HS-5 (cell line): ENCODE data around the gene KCND1.
"Not testable (repeated sequence)": the region's sequence is repeated elsewhere in the genome, so short reads cannot be mapped to it uniquely, and the experiment has no call there.

ENCODE experiments used
- DNase-seq: peaks from one replicate; pipeline ENCODE4 v3.0.0-alpha.2; 2012; ENCODE audit warnings: low read depth

KCND1 gene

DNA sequence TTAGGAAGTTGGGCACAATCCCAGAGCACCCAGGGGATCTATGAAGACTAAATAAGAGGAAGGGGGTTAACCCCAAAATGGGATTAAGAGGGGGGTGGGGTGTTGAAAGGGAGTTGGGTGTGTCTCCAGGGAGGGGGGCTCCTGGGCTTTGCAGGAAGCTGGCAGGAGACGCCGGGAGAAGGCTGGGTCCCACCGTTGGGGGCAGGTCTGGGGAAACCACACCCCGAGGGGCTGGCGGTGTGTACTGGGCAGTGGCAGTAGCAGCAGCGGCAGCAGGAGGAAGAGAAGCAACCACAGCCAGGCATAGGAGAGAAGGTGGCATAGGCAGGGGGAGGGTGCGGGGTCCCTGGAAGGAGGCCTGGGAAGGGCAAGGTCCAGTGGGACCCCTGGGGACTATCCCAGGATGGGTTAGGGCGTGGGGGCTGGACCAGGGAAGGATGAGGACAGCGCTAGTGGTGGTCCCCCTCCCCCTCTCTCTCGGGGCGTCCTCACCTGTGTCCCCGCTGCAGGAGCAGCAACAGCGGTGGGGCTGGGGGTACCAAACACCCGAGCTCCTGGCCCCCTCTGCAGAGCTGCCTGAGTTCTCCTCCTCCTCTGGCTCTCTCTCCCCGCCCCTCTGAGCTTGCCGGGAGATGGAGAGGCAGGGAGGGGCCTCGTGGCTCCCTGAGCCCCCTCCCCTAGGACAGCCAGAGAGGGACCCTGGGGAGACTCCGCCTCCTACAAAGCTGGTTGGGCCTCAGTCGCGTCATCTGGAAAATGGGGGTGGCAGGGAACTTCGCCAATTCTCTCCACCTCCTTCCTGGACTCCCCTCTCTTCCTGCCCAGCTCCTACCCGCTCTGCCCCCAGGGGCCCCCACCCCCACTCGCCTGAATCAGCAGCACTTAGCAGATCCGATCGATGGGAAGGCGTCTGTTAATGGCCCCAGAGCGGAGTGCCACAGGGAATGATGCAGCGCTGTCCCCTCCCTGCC lies at the start of gene KCND1:
TSS of gene KCND1 (minus strand) at position 596 of the 971 bp plus-strand sequence. CDS start 1,573 bp downstream, outside the sequence.
- no peak for DNase-seq

DNA sequence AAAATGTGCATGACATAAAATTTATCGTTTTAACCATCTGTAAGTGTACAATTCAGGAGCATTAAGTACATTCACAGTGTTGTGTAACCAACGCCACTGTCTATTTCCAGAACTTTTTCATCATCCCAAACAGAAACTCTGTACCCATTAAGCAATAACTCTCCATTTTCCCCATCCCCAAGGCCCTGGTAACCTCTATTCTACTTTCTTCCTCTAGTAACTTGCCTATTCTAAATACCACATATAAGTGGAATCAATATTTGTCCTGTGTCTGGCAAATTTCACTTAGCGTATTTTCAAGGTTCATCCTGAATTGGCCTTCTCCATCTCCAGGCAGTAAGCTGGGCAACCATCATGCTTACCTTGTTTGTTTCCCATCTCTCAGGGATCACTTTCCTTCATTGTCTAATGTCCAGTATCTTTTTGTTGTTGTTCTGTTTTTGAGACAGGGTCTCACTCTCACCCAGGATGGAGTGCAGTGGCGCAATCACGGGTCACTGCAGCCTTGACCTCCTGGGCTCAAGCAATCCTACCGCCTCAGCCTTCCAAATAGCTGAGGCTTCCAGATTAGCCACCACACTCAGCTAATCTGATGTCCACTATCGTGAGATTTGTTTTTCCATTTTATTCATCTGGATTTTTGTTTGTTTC lies 48.1 kb upstream of the KCND1 start:
- DNase-seq: no peak

DNA sequence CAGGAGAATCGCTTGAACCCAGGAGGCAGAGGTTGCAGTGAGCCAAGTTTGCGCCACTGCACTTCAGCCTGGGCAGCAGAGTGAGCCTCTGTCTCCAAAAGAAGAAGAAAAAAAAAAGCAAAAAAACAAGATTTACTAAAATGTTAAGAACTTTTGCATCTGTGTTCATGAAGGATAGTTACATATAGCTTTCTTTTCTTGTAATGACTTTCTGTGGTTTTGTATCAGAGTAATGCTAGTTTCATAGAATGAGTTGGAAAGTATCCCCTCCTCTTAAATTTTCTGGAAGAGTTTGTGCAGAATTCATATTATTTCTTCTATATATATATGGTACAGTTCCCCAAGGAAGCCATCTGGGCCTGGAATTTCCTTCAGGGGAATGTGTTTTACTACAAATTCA lies 47.4 kb upstream of the KCND1 start:
- no peak for DNase-seq

DNA sequence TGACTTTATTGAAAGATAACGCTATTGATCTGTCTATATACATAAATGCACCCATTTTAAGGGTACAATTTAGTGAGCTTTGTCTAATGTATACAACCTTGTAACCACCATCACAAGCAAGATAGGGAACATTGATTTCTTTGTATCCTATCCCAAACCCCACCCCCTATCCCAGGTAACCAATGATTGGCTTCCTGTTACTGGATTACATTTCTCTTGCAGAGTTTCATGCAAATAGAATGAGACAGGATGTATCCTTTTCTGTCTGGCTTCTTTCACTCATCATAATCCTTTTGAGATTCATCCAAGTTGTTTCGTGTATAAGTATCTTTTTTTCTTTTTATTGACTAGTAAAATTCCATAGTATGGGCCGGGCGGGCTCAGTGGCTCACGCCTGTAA lies 32.1 kb upstream of the KCND1 start:
- peak; percentile 0 for DNase-seq

DNA sequence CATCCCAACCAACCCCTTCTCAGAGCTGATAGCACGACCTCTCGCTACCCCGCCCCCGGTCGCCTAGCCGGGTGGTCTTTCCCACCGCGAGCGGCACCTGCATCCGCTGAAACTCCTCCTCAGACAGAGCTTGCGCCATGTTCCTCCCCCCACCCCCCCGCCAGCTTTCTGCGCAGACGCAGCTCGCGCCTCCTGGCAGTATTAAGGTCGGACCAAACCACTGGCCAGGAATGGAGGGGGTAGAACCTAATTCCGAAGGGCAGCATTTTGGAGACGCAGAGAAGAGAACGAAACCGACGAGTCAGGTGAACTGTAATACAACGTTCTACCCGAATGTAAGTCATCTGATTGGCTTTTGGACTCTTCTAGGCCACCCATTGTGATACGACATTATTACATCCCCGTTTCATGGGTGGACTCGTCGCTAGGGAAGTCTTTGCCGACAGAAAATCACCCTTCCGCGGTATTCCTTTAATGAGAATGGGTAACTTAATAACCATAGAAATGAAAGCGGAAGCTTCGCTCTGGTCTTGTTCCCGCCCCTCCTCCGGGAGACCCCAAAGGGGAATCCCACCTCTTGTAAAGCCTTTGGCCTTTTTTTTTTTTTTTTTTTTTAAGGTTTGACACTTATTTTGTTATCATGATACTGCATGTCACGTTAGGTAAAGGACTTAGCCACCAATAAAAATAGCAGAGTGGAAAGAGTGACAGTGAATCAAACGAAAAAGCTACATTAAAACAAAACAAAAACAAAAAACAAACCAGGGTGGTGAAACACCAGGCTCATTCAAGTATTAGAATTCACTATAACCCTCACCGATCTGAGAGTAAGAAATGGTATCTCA lies 30.7 kb upstream of the KCND1 start, which contains the start of gene GRIPAP1:
TSS of gene GRIPAP1 (minus strand) at position 174 of the 845 bp plus-strand sequence. CDS start at position 139, 35 bp downstream.
- DNase-seq: peak; percentile 78

DNA sequence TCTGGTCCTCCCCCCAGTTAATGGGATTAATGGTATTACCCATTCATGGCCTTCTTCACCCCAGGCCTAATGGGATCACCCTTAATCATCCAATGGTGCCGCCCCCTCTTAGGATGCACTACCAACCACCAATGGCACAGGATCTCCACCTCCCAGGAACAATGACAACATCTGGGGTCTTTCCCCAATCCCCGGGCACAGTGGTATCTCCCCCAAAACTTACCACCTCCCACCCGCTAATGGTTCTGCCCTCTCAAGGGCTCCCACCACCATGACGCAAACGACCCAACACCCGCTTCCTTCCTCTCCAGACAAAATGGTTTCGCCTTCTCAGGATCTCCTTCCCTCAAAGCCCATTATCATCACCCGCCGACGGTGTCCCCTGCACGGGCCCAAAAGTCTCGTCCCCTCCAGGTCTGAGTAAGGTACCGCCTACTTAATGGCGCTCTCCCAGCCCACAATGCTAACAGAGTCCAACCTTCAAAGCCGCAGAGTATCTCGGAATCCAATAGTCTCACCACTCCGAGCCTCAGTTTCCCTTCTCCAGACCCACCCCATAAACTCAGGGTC lies 30.0 kb upstream of the KCND1 start:
- DNase-seq: peak; percentile 5

DNA sequence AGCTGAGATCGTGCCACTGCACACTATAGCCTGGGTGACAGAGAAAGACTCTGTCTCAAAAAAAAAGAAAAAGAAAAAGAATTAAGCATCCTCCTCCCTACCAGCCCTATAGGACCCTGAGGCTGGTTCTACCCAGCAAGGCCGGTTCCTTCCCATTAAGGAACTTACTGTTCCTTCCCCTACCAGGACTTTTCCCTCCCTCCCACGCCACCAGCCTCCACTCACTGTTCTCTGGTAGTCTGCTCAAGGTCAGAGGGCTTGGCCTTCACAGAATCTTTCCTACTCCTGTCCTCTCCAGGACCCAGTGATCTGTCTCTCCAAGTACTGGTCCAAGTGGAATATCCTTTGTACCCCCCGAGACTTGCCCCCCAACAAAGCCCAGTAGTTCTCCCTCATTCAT lies 29.0 kb upstream of the KCND1 start:
- no peak for DNase-seq

DNA sequence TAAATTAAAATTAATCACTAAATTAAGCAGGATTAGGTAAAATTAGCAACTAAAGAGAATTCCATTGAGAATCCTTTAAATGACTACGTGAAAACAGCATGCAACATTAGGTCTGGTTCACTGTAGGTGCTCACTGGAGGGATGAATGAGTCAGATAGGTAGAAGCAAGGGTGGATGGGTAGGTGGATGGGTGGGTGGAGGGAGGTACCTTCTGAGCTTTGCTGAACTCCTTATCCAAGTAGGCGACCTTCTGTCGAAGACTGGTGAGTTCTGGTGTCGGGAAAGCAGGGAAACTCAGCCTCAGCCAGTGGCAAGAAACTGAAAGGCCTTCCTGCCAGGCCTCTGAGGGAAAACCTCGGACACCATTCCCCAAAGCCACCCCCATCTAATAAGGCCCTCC lies 27.4 kb upstream of the KCND1 start:
- DNase-seq: no peak

DNA sequence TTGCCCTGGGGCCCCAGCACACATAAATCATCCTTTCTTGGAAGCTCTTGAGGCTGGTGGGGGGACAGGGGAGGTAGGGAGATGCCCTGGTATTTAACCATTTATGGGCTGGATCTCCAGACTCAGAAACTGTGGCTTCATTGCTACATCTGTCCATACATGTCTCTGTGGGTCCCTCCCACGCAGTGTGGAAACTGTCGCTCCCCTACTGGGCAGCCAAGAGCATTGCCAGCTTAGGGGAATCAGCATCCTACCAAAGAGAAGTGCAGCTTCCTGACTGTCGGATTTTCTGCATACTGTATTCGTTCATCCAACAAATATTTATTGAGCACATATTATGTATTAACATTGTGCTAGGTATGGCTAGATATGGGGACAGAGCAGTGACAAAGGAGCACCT lies 26.7 kb upstream of the KCND1 start:
- DNase-seq: no peak

DNA sequence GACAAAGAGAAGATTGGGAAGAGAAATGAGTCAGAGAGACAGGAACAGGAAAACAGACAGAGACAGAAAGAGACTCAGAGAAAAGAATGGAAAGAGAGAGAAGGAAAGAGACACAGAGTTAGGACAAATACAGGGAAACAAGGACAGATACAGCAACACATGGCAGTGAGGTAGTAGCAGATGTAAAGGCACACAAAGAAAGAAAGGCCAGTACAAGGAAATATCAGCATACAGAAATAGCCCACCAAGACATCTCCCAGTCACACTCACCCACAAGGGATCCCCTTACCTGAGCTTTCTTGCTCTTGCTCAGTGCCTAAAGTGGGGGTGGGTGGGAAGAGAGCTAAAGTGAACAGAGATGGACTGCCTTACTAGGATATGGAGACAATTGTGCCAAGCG lies 26.2 kb upstream of the KCND1 start:
- DNase-seq: no peak

DNA sequence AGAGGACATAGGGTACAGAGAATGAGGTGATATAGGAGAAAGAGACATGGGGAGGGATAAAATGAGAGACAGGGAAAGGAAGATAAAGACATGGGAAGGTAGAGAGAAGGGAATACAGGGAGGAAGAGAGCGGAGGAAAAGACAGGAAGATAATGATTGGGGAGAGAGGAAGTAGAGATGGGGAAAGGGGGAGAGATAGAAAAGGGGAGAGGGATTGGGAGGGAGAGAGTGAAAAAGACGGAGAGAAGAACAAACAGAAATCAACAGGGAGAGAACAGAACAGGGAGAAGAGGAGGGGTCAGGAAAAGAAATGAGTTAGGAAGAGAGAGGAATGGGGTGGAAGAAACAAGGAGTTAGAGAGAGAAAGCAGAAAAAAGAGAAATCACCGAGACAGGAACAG lies 25.8 kb upstream of the KCND1 start:
- no peak for DNase-seq

DNA sequence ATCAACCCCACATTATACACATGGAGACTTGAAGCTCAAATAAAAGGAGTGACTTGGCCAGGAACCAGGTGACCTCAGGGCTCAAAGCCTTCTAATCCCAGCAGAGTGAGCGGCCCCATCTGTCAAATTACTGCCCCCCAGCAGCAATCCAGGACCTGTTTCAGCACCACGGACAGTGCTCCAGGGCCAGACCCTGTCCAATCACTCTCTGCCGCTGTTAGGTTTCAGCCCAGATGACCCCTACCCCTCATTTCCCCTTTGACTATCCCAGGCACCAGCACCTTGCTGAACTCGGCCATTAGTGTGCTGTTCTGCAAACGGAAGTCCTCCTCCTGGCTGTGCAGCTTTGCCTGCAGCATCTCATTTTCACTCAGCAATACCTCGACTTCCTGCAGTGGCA lies 25.3 kb upstream of the KCND1 start:
- DNase-seq: no peak

DNA sequence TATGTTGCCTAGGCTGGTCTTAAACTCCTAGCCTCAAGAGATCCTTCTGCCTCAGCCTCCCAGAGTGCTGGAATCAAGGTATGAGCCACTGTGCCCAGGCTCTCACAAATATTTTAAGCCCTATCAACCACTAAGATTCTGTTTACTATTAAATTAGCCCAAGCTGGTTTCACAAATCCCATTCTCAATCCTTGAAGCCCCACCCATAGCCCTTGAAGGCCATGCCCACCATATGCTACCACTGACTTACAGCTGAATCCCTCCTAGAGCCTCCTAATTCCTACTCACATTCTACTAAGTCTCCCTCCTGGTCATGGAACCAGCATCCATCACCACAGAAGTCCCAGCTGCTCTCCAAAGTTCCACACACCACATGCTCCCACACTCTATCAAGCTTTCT lies 20.7 kb upstream of the KCND1 start:
- no peak for DNase-seq

DNA sequence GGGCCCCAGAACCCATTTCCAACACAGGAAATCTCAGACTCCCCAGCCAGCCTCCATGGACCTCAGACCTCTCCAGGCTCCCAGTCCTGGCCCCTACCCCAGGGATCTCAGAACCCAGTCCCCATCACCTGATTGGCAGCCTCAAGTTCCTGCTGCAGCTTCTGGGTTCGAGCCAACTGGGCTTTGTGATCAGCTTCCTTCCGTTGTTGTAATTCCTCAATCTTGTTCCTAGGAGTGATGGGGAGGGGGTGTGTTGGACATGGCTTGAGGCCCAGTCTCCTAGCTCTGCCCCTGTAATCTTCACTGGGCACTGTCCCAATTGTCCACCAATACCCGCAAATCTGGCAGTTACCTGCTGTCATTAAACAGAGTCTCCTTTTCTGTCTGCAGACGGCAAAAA lies 17.8 kb upstream of the KCND1 start:
- no peak for DNase-seq

DNA sequence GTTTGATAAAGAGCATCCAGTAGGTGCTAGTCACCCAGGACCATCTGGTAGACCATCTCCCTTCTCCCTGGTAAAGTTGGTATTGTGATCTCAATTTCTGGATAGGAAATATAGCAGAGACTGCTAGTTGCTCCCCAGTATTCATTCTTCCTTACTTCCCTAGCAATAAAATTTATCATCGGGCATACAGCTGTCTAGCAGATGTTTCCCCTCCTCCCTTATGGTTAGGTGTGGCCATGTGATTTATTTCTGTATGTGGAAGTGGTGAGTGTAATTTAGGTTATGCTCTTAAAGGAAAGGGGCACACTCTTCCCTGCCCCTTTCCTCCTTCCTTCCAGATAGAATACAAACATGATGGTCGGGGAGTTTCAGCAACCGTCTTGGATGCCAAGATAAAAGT lies 12.3 kb upstream of the KCND1 start:
- no peak for DNase-seq

DNA sequence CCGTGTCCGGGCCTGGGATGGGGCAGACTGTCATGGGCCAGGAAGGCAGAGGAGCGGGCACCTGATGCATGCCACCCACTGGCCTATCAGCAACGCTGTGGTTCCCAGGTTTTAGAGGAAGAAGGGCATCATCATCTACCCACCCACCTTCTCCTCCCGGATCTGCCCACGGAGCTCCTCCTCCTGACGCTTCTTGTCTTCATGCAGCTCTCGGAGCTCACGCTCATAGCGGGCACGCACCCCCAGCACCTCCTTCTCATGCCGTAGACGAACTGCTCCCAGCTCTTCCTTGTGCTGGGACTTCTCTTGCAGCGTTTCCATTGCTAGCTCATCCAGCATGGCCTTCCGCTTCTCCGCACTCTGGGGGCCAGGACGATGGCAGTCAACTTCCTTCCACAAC lies 11.4 kb upstream of the KCND1 start:
- no peak for DNase-seq

DNA sequence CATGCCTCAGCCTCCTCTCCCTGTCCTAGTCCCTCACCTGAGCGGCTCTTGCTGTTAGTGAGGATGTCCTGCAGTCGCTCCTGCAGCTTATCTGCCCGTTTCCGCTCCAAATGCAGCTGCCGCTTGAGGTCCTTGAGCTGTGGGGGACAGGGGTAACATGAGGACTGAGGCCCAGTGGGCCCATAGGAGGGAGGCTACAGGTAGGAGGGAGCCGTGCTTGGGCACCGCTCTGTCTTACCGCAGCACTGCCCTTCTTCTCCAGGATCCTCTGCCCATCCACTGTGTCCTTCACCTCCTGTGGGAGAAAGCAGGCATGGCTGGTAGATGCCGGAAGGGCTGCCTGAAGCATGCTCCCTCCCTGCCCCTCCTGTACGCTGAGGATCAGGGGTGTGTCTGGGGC lies 9.5 kb upstream of the KCND1 start:
- DNase-seq: no peak

DNA sequence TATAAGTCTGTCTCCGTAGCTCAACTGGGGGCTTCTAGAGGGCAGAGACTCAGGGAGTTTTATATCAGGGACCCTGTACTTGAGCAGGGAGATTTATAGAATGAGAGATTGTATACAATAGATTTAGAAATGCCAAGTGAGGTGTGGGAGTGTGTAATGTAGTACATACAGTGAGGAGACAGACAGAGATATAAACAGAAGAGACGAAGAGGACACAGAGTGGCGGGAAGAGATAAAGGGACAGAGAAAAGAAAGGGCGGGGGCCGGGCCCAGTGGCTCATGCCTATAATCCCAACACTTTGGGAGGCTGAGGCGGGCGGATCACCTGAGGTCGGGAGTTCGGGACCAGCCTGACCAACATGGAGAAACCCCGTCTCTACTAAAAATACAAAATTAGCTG lies 8.7 kb upstream of the KCND1 start:
- DNase-seq: not testable (repeated sequence)

DNA sequence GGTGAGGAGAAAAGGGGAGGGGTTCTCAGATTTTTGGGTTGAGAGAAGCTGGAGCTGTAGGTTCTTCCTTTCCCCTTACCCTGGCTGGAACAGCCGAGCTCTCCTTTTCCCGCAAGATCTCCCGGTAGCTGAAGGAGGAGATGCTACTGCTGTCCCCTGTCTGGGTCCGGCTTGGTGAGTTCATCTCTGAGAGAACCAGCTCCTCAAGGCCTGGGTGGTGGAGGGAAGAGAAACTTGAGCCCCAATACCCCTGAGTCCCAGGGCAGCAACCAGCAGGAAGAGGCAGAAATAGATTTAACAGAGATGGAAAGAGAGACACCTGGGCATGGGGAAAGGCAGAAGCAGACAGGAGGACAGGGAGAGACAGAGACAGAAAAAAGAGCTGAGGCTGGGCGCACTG lies 6.6 kb upstream of the KCND1 start:
- DNase-seq: no peak

DNA sequence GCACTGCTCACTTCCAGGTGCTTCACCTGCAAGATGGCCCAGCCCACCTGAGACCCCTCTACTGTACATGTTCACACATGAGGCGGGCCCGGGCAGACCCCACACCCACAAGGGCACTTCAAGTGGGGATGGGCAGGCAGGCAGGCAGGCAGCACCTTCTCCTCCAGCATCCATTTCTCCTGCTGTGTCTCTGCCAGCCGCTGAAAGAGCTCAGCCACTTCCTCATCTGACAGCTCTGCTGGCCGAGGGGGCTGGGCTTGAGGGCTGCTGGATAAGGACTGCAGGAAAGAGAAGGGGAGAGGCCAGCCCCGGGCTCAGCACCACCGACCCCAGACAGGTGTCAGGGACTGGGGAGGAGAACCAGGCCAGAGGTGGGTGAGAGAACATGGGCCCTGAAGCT lies 4.4 kb upstream of the KCND1 start:
- DNase-seq: no peak

DNA sequence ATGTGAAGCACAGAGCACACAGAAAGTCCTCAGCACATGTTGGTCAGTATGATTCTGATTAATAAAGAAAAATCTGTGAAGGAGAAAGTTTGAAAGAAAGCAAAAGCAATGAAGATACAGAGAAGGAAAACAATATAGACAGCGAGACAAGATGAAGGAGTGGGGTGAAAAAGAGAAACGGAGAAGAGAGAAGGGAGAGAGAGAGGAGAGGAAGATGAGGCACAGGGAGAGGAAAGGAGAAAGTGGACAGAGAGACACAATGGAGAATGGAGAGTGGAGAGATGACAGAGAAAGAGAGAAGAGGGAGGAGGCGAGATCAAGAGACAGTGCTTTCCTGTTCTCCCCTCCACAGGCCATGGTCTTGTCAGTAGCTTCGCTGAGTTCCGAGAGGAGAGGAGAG lies 3.9 kb upstream of the KCND1 start:
- no peak for DNase-seq

DNA sequence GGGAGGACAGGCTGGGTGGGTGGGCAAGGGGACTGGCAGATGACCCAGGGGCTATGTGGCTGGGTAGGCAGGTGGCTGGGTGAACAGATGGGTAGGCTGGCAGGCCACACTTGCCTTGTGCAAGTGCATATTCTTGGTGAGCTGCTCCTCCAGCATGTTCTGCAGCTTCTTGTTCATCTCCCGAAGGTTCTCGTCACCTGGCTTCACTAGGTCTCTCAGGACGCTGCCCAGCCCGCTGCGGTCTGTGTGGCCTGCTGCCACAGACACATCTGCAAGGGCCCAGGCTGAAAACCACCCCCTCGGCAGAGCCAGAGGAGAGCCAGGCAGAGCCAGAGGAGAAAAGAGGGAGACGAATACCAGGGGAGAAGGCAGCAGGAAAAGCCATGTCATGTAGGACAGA lies 3.4 kb upstream of the KCND1 start:
- DNase-seq: no peak
